Non-pigmented ciliary epithelial cell (primary cell): Measurements from ENCODE around the gene C10orf95.

Experiments used
- DNase-seq: peaks from one replicate; pipeline ENCODE4 v3.0.0-alpha.2; 2010; ENCODE audit warnings: low read depth

The C10orf95 gene

DNA sequence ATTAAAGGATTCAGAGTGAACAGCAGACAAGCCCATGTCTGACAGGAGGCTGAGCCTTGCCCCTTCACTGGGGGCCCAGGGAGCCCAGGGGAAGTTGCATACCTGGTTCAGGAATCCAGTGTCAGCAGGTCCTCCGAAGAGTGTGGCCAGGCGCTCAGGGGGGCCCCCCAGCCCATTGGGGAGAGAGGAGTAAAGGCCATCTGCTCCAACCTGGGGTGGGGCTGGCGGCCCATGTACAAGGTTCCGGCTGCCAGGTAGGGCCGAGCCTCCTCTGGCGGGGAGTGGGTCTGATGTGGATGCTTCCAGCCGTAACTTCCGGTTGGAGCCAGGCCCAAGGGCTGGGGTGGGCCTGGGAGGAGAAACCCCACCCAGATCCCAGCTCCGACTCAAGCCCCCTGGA, 35.1 kb downstream of the C10orf95 start:
- DNase-seq: no peak

DNA sequence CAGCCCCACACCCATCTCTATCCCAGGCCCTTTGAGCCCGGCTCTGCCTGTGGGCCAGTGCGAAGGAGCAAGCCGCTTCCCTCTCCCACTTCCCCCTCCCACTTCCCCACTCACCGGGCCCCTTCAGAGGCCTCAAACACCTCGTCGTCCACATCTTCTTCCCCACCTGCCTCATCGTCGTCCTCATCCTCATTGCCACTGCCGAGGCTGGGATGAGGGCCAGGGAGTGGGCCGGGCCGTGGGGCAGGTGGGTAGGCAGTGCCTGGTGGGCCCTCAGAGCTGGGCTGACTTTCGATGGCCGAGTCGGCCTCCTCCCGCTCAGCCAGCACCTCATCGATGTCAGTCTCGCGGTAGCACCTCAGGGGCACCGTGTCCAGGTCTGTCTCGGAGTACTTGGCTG, 36.6 kb downstream of the C10orf95 start:
- DNase-seq: no peak

GRCh38 chr10:102413806-102414561, 37.4 kb downstream of the C10orf95 start:
- no peak for DNase-seq

DNA sequence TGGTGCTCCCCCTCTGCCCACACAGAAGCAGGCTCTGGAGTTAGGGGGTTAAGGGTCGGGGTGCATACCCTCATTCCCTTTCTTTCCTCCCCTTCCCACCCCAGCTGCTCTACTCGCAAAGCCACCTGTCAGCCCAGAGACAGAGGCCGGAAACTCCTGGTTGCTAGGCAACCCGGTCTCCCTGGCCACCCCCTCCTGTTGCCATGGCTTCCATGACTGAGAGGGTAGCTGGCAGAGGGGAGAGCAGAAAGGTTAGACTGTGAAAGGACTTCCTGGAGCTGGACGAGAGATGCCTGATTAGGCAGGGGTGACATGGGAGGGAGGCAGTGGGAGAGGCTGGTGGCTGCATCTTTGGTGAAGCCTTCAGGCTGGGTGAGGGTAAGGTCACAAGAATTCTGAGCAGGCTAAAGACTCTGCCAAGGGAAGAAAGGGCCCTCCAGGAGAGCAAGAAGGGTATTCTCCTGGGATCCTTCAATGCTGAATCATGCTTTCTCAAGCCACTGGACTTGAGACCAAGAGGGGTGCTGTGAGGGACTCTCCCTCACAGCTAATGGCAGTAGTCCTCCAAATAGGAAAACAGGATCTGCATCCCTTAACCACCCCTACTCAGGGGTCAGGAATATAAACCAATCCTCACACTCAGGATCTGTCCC, 38.2 kb downstream of the C10orf95 start:
- DNase-seq: no peak

DNA sequence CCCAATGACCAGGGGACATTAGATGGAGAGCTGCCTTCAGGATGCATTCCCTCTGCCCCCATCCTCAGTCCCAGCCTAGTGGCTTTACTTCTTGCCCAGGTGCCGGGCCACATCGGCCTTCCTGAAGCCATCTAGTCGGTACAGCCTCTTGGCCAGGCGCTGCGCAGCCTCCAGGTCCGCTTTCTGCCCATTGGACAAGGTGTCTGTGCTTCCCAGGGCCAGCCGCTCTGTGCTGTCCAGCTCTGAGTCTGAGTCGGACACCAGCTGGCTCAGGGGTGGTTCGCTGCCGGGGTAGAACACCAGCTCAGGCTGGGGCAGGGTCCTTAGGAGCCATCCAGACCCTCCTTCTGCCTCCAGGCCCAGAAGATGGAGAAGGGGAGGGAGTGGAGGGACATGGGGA, 39.0 kb downstream of the C10orf95 start:
- no peak for DNase-seq

DNA sequence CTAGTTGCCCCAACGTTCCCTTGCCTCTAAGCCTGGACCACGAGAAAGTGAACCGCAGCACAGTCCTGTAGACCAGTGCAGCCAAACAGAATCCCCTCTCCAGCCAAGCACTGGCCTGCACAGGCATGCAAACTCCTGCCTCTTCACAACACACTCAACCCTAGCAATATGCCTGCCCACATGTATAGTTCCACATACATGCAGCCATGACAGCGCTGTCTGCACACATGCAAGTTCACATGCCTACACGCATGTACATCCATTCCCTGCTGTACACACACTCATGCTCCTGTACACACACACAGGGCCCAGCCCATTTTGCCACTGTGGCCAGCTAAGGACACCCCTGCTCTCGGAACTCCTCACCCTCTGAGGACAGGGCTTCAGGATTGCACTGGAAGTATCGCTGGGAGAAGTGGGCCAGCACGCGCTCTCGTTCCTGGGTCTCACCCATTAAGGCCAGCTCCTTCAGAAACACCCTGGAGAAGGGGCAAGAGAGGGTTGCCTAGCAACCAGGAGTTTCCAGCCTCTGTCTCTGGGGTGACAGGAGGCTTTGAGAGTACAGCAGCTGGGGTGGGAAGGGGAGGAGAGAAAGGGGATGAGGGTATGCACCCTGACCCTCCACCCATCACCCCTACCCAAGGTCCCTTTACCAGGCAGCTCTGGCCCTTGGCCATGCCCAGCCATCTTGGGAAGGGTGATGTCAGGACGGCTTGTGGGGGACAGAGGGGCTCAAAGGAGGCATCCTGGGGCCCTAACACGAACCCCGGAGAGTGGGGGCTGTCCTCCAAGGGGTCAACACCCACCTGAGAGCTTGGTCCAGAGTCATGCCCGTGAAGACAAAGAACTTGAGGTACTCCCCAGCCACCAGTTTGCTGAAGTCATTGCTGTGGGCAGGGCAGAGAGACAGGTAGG, 39.7 kb downstream of the C10orf95 start:
- no peak for DNase-seq

GRCh38 chr10:102410429-102411073, 40.8 kb downstream of the C10orf95 start:
- no peak for DNase-seq

DNA sequence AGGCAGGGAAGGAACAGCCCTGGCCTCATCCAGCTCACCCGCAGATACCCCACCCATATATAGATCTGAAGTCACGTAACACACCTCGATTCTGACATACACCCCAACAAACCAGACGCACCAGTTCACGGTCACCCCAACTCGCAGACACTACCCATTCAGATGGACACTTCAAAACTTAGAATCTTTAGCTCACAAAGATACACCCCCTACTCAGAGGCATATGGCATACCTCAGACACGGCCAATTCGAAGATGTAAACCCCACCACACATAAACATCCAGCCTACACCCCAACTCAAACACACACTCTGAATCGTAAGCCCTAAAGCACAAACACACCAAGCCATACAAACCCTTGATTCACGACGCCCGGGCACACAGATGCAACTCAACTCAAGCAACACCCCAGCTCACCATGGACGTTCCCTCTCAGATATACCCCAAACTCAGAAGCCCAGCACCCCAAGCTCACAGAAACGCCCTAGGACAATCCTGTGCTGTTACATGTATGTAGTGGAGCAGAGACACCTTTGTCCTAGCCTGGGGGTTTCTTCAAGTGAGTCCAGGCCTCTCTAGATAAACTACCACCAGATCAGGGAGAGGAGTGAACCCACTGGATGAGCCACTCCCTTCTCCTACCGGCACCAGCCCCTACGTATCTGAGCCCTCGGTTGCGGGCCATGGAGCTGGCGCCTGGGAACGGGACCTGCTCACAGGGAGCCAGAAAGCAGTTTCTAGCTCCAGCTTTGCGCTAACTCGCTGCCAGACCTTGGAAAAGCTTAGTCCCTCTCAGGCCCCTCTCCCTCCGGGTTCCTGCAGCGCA, 41.5 kb downstream of the C10orf95 start:
- no peak for DNase-seq

DNA sequence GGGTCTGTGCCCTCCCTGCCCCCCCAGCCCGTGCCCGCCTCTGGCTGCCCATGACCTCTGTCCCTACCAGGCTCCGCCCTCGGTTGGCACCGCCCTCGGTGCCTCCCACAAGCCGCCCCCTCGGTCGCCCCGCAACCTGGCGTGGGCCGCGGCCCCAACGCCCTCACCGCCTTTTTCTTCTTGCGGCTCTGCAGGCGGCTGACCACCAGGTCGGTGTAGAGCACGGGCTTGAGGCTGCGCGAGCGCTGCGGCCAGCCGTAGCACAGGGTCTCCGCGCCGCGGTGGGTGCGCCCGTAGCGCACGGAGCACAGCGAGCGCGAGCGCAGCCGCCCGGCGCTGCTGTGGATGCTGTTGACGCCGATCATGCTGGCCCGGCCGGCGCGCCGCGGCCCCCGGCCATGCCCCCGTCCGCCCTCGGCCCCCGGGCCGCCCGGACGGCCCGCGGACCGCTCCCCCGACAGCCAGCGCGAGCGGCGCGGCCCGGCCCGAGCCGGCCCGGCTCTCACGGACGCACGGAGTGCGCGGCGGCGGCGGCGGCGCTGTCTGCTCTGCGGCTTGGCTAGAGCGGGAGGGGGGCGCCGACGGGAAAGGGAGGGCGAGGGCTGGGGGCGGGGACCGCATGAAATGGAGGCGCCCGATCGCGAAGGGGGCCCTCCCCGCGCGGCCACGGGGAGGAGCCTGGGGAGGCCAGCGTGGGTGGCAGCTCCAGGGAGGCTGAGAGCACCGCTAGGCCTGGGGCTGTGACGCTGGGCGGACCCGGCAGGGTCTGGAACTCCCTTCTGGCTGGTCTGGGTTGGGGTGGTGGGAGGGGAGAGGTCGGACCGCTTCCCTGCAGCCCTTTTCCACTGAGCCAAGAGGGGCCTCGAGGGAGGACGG, 42.4 kb downstream of the C10orf95 start:
- no peak for DNase-seq

- DNase-seq: no peak
Measured at GRCh38 chr10:102408131-102408727, 43.1 kb downstream of the C10orf95 start.

- no peak for DNase-seq
Measured at GRCh38 chr10:102407425-102408130, 43.8 kb downstream of the C10orf95 start.

- DNase-seq: no peak
Measured at GRCh38 chr10:102406815-102407214, 44.5 kb downstream of the C10orf95 start.

GRCh38 chr10:102405632-102406031, 45.7 kb downstream of the C10orf95 start:
- no peak for DNase-seq

GRCh38 chr10:102405108-102405571, 46.2 kb downstream of the C10orf95 start:
- DNase-seq: no peak

DNA sequence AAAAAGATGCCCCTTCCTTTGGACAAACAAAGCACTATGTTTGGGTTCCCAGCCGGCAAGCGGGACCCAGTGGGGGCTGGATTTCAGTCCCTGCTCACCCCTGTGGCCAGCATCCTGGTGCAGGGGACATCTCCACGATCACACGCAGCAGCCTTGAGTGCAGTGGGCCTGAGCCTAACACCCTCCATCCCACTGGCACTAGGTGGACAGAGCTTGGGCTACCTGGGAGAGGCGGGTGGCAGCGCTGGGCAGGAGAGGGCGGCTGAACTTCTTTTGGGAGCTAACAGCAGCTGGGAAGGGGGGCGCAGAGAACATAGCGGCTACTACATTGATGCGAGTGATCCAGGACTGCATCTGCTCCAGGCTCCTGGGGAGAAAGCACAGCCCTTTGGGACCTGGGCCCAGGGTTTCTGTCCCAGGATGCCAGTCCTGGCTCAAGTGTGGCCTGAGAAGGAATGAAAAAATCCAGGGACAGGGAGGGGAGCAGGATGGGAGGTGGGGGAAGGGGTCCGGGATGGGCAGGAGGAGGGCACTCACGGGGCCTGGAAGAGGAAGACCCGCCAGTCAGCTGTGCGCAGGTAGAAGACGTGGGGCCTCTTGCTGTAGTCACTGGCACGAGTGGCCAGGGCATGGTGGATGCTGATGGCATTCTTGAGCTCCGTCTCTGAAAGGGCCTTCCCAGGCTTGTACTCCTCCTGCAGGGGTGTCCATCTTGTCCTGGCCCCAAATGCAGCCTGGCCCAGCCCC, 46.8 kb downstream of the C10orf95 start:
- no peak for DNase-seq

DNA sequence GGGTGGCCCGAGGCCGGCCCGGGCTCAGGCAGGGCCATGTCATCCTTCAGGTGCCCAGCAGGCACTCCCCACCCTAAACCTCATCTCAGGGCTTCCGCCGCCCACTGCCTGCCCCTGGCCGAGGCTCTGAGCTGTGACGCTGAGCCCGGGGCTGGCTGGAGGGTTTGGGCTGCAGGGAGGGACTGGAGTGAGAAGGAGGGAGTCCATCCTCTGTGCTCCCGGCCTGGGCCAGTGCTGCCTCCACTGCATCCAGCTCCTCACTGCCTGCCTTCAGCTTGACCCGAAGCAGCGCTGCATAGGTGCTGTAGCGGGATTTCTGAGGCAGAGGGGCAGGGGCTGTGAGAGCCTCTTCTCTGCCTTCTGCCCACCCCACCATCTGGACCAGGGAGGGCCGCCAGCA, 48.2 kb downstream of the C10orf95 start:
- no peak for DNase-seq

DNA sequence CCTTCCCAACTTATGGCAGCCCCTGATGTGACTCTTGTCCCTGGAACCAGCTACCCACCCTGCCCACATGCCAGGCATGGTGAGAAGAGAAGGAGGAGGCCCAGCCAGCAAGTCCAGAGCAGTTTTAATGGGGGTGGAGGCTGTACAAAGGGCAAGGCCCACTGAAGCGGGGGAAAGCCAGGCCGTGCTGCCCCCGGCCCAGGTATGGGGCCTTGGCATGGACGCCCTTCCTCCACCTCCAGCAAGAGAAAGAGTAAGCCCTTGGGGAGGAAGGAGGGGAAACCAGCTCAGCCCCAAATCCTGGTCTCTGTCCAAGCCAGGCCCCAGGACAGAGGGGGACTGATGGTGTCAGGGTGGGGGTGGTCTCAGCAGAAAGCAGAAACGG, 48.8 kb downstream of the C10orf95 start:
- no peak for DNase-seq

- no peak for DNase-seq
Measured at GRCh38 chr10:102401735-102402511, 49.4 kb downstream of the C10orf95 start.
